ENCODE results near the gene ENOX1.

The ENOX1 gene

DNA sequence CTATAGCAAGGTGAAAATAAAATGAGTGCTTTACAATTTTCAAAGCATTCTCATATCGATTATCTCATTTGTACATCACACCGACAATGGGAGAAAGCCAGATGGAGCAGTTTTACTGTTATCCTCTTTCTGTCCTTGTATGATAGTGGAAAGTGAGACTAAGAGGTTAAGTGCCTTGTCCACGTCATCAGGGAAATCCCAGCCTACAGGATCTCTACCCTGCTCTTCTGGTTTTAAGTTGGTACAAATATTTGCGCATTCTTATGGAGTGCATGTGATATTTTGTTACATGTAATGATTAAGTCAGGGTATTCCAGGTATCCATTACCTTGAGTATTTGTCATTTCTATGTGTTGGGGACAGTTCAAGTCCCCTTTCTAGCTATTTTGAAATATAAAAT is 12.4 kb upstream of the ENOX1 start:
- TF ChIP-seq TAF1 (IDR thresholded peaks at IDR 0.05; ENCODE audit: borderline replicate concordance, insufficient read depth, low read length) (no peak), SIN3A (IDR thresholded peaks at IDR 0.05; ENCODE audit: borderline replicate concordance, insufficient read depth, low read length) (no peak), FOXP2 (optimal IDR thresholded peaks at IDR 0.05; ENCODE audit: borderline replicate concordance, extremely low read depth, extremely low read length, insufficient read depth) (no peak), POLR2AphosphoS5 (IDR thresholded peaks at IDR 0.05; ENCODE audit: low read depth, low read length) (no peak), REST (IDR thresholded peaks at IDR 0.05; ENCODE audit: insufficient read depth in 1 of 2, low read depth in 2 of 2, low read length in 2 of 2) (no peak)

DNA sequence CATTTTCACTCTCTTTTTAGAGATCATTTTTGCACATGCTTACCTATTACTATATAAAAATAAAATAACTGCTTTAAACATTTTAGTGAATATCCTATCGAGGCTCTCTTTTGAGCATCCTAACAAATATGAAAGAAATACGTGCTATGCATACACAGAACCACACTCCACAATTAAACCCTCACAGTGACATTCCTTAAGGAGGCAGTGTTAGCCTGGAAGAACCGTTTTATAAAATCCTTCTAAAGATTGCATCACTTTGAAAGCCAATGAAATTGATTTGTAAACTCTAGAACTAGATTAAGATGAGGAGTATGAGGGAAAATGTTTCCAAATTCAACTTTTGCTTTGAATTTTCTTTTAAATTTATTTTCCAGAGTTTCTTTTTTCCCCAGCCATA is 11.1 kb upstream of the ENOX1 start:
- no peak for TF ChIP-seq SIN3A (IDR thresholded peaks at IDR 0.05; ENCODE audit: borderline replicate concordance, insufficient read depth, low read length)
- no peak for TF ChIP-seq POLR2AphosphoS5 (IDR thresholded peaks at IDR 0.05; ENCODE audit: low read depth, low read length)
- no peak for TF ChIP-seq FOXP2 (optimal IDR thresholded peaks at IDR 0.05; ENCODE audit: borderline replicate concordance, extremely low read depth, extremely low read length, insufficient read depth)
- no peak for TF ChIP-seq REST (IDR thresholded peaks at IDR 0.05; ENCODE audit: insufficient read depth in 1 of 2, low read depth in 2 of 2, low read length in 2 of 2)
- TF ChIP-seq TAF1 (IDR thresholded peaks at IDR 0.05; ENCODE audit: borderline replicate concordance, insufficient read depth, low read length), result no peak

DNA sequence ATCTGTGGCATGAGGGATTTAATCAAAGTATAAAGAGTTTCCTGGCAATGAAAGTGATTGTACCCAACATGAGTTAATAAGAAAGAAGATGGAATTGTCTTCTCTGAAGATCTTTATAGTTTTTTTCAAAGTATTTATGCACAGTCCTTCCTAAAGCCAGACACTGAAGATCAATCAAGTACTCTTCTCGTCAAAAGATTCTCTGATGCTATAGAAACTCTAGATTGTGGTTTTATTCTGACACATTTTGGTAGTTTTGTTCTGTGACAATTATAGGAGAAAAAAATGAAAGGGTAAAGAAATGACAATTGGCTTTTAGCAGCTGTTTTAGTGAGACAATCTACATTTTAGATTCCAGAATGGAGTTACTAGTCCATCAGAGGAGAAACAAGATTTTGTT is 10.4 kb upstream of the ENOX1 start:
- no peak for TF ChIP-seq POLR2AphosphoS5 (IDR thresholded peaks at IDR 0.05; ENCODE audit: low read depth, low read length)
- no peak for TF ChIP-seq TAF1 (IDR thresholded peaks at IDR 0.05; ENCODE audit: borderline replicate concordance, insufficient read depth, low read length)
- no peak for TF ChIP-seq REST (IDR thresholded peaks at IDR 0.05; ENCODE audit: insufficient read depth in 1 of 2, low read depth in 2 of 2, low read length in 2 of 2)
- TF ChIP-seq FOXP2 (optimal IDR thresholded peaks at IDR 0.05; ENCODE audit: borderline replicate concordance, extremely low read depth, extremely low read length, insufficient read depth), result no peak
- TF ChIP-seq SIN3A (IDR thresholded peaks at IDR 0.05; ENCODE audit: borderline replicate concordance, insufficient read depth, low read length), result no peak

DNA sequence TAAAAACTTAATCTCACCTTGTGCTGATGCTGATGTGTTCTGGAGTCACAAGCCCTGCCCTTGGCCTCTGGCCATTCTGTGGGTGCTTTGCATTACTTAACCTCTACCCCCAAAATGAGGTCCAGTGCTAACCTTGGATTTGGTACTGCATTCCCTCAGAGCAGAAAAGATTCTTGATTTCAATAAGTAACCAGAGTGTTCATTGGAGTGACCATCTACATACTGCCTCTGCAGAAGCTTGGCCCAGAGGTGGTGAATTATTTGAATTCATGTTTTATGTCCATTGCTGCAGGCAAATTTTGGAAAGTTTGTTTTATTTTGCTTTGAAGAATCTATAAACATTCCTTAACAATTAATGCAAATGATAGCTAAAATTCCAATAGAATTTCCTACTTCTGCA is 7.6 kb upstream of the ENOX1 start:
- TF ChIP-seq POLR2AphosphoS5 (IDR thresholded peaks at IDR 0.05; ENCODE audit: low read depth, low read length) (no peak), REST (IDR thresholded peaks at IDR 0.05; ENCODE audit: insufficient read depth in 1 of 2, low read depth in 2 of 2, low read length in 2 of 2) (no peak), SIN3A (IDR thresholded peaks at IDR 0.05; ENCODE audit: borderline replicate concordance, insufficient read depth, low read length) (no peak), TAF1 (IDR thresholded peaks at IDR 0.05; ENCODE audit: borderline replicate concordance, insufficient read depth, low read length) (no peak), FOXP2 (optimal IDR thresholded peaks at IDR 0.05; ENCODE audit: borderline replicate concordance, extremely low read depth, extremely low read length, insufficient read depth) (no peak)

Measured in PFSK-1 (cell line).